GM21825 (cell line): Measurements from ENCODE around the gene SVOP.
"Not testable (repeated sequence)": the region's sequence is repeated elsewhere in the genome, so short reads cannot be mapped to it uniquely, and the experiment has no call there.

Experiments
- ATAC-seq: cut with Tn5 transposase; IDR thresholded peaks from one replicate; pipeline ENCODE4 v1.9.1; 2021; ENCODE audit warnings: mild to moderate bottlenecking, moderate library complexity; ENCODE audit not compliant: unreplicated experiment

Gene SVOP

GRCh38 chr12:108896336-108896735, 124.5 kb downstream of the SVOP start:
- ATAC-seq: no peak

- ATAC-seq: no peak
Observed at GRCh38 chr12:108895220-108895802, 125.6 kb downstream of the SVOP start.

- ATAC-seq: no peak
Observed at GRCh38 chr12:108890208-108890607, 130.7 kb downstream of the SVOP start.

GRCh38 chr12:108888031-108888430, 132.8 kb downstream of the SVOP start:
- ATAC-seq: no peak

- no peak for ATAC-seq
Observed at GRCh38 chr12:108886873-108887629, 133.8 kb downstream of the SVOP start.

- ATAC-seq: no peak
Observed at GRCh38 chr12:108884116-108885012, 136.5 kb downstream of the SVOP start.

GRCh38 chr12:108881953-108882352, 138.9 kb downstream of the SVOP start:
- no peak for ATAC-seq

- ATAC-seq: no peak
Observed at GRCh38 chr12:108879615-108880254, 141.1 kb downstream of the SVOP start, which contains the start of gene DAO. DAO (plus strand) TSS chr12:108880092; CDS start chr12:108885007, 4,915 bp downstream.

- no peak for ATAC-seq
Observed at GRCh38 chr12:108876550-108876949, 144.3 kb downstream of the SVOP start.

- ATAC-seq: no peak
Observed at GRCh38 chr12:108875682-108876361, 145.0 kb downstream of the SVOP start.

GRCh38 chr12:108875280-108875679, 145.6 kb downstream of the SVOP start:
- no peak for ATAC-seq

- no peak for ATAC-seq
Observed at GRCh38 chr12:108868781-108869180, 152.1 kb downstream of the SVOP start.

GRCh38 chr12:108866083-108866482, 154.8 kb downstream of the SVOP start:
- not testable (repeated sequence) for ATAC-seq

- ATAC-seq: no peak
Observed at GRCh38 chr12:108865169-108865568, 155.7 kb downstream of the SVOP start.

GRCh38 chr12:108862588-108862959, 158.3 kb downstream of the SVOP start:
- no peak for ATAC-seq

- peak; percentile 39 for ATAC-seq
Observed at GRCh38 chr12:108861878-108862587, 158.8 kb downstream of the SVOP start.

- no peak for ATAC-seq
Observed at GRCh38 chr12:108860443-108860842, 160.4 kb downstream of the SVOP start.

GRCh38 chr12:108859923-108860291, 161.0 kb downstream of the SVOP start:
- no peak for ATAC-seq

- not testable (repeated sequence) for ATAC-seq
Observed at GRCh38 chr12:108859141-108859922, 161.5 kb downstream of the SVOP start.
